HG03378 (cell line): Measurements from ENCODE around the gene RET.

Source experiments
- ATAC-seq: cut with Tn5 transposase; IDR thresholded peaks from one replicate; pipeline ENCODE4 v1.9.1; 2021; ENCODE audit warnings: mild to moderate bottlenecking, moderate library complexity; ENCODE audit not compliant: unreplicated experiment

Gene RET

GRCh38 chr10:43160046-43160920 lies 83.4 kb downstream of the RET start:
- peak; percentile 64 for ATAC-seq

DNA sequence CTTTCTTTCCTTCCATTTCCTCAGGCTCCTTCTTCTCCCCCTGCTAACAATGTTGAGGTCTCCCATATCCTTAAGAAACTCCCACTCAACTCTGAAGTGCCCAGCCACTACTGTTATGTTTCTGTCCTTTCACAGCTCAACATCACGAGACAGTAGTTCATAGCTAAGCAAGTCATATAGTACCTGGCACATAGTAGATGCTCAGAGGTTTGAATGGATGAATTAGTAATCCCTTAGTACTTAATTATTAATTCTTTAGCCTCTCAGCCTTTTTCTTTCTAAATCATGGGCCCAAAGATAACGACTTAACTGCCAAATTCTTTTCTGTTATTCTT lies 84.0 kb downstream of the RET start:
- peak; percentile 89 for ATAC-seq

DNA sequence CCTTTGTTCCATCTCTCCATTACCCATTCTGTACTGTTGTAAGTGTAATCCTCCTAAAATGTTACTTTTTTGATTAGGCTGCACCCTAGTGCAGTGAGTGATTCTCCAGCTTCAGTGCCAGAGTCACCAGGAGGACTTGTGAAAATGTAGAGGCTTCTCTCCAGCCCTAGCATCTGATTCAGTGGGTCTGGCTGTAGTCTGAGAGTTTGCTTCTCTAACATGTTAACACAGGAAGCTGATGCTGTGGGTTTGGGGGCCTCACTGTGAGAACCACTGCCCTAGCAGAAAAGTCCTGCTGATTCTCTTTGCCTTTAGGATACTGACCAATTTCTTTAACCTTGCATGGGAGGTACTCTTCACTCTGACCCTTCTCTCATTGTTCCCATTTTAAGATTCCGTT lies 85.7 kb downstream of the RET start:
- no peak for ATAC-seq

- ATAC-seq = no peak
Measured at GRCh38 chr10:43166207-43166879, 89.5 kb downstream of the RET start.

DNA sequence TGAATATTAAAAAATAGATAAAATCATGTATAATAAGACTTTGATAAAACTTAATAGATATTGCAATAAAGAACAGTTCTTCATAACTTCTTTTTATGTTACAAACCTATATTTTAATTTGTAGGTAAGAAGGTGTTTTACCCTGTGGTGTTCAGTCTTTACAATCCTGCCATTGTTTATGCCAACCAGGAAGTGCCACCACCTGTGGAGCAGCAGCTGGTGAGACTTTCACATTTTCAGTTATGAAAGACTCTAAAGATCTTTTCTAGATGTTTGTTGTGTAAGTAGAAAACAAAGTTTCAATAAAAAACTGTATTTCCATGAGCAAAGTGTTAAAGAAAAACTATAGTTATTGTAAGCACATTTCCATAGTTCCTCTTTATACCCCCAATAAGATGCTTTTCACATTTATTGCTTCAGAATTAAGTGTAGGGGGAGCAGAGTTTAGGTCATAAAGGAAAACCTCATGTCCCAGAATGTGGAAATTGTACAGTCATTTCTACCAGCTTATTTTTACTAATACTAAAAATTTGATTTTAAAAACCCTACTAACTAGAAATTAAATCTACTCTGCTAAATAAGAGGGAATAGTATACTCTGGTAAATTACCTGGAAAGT lies 90.1 kb downstream of the RET start:
- ATAC-seq = peak; percentile 52

DNA sequence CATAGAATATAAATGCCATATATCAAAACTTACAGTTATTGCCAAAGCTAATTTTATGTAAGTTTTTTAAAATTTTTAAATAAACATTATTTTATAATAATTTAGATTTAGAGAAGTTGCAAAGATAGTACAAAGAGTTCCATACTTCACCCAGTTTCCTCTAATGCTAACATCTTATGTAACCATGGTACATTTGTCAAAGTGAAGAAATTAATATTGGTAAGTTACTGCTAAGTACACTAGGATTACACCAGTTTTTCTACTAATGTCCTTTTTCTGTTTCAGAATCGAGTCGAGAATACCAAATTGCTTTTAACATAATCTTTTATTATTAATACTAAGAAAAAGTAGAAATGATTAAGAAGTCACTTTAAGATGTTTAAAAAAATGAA lies 90.6 kb downstream of the RET start:
- ATAC-seq = no peak

GRCh38 chr10:43170491-43170890 lies 93.6 kb downstream of the RET start:
- ATAC-seq = no peak

DNA sequence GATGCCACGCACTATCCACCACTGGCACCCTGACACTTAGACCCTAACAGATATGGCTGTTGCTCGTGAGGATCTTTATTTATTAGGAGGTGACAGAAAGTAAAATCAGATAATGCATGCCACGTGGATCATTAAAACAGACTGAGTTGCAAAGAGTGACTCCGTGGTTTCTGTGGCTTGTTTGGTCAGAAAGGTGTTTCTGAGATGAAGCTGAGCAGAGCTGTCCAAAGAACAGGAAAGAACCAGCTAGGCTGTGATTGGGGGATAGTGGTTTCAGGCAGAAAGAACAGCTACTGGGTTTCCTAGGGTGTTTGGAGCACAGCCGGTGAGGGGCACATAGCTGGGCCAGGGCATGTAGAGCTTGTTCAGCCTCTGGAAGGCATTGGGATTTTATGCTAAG lies 95.8 kb downstream of the RET start:
- ATAC-seq = no peak

- no peak for ATAC-seq
Measured at GRCh38 chr10:43173120-43173519, 96.3 kb downstream of the RET start.

DNA sequence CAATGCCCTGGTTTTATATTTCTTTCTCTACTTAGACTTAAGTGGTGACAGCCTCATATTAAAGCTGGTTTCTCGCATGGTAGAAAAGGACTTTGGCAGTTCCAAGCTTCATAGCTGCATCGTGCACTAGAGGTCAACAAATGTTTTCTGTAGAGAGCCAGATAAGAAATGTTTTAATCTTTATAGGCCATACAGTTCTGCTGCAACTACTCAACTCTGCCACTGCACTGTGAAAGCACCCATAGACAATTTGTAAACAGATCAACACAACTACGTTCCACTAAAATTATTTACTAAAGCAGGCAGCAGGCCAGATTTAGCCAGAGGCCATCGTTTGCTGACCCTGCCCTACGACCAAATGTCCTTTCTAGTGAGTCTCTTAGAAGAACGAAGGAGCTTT lies 98.1 kb downstream of the RET start:
- ATAC-seq = no peak

DNA sequence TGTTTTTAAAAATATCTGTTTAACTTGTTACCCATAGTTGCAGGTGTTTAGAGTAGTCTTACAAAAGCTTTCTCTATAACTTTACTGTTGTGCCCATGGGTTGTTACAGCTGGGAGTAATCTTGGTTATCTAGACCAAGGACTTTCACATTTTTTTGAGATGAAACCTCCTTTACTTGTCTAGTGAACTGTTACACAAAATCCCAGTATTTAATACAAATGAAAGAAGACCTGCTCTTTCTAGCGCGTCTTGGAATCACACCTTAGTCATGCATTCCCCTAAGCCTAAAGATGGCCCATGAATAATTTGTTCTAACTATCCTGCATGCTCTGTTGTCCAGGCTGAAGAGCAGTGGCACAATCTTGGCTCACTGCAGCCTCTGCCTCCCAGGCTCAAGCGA lies 99.4 kb downstream of the RET start:
- ATAC-seq = no peak

DNA sequence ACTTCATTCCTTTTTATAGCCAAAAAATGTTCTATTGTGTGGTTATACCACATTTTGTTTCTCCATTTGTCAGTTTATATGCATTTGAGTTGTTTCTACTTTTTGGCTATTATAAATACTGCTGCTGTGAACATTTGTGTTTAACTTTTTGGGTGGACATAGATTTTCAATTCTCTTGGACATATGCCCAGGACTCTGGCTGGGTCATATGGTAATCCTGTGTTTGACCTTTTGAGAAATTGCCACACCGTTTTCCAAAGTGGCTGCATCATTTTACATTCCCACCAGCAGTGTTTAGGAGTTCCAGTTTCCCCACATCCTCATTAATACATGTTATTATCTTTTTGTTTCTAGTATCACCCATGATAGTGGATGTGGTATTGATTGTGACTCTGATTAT lies 100.7 kb downstream of the RET start:
- ATAC-seq = no peak
